OCI-LY1 (cell line): ENCODE data around the gene SGCD.

Experiments used
- EZH2 ChIP-seq: fragments of 200-600 bp; sonication (generic), shearing (Covaris generic); IDR thresholded peaks from 2 replicates; pipeline ENCODE4 v1.8.0; 2017; ENCODE audit warnings: borderline replicate concordance, mixed run types, mild to moderate bottlenecking, antibody characterized with exemption, low read length, moderate library complexity, mixed read lengths
- TF ChIP-seq, protein P1 (sequence below): fragments of 200-600 bp; sonication (generic), shearing (Covaris generic); IDR thresholded peaks from 2 replicates; pipeline ENCODE4 v1.5.1; 2017; ENCODE audit warnings: mild to moderate bottlenecking, antibody characterized with exemption, low read length, moderate library complexity, mixed read lengths

DNA sequence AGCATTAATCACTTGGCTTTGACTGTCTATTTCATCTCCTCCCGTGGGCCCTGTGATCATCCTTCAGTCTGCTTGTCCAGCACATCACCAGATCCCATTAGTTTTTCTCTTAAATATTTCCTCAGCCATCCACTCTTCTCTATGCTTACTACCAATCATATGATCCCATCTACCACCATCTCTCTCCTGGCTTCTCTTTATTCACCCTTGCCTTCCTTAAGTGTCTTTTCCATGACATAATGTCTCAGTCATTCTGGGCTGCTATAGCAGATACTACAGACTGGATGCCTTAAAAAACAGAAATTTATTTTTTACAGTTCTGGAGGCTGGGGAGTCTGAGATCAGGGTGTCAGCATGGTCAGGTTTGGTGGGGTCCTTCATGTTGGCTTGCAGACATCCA lies 314.7 kb downstream of the SGCD start:
- TF ChIP-seq, protein P1, sequence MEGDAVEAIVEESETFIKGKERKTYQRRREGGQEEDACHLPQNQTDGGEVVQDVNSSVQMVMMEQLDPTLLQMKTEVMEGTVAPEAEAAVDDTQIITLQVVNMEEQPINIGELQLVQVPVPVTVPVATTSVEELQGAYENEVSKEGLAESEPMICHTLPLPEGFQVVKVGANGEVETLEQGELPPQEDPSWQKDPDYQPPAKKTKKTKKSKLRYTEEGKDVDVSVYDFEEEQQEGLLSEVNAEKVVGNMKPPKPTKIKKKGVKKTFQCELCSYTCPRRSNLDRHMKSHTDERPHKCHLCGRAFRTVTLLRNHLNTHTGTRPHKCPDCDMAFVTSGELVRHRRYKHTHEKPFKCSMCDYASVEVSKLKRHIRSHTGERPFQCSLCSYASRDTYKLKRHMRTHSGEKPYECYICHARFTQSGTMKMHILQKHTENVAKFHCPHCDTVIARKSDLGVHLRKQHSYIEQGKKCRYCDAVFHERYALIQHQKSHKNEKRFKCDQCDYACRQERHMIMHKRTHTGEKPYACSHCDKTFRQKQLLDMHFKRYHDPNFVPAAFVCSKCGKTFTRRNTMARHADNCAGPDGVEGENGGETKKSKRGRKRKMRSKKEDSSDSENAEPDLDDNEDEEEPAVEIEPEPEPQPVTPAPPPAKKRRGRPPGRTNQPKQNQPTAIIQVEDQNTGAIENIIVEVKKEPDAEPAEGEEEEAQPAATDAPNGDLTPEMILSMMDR = no peak
- no peak for TF ChIP-seq EZH2
